CD4-positive, alpha-beta T cell treated with Interleukin-4 for 4 hours (primary cell): ENCODE data around the gene SPDYE16.
"Not testable (repeated sequence)": the region's sequence is repeated elsewhere in the genome, so short reads cannot be mapped to it uniquely, and the experiment has no call there.

Experiments
- DNase-seq: peaks from one replicate; pipeline ENCODE4 v3.0.0-alpha.2; 2020

Gene SPDYE16

GRCh38 chr7:76543197-76543596 is at the start of gene SPDYE16:
Gene SPDYE16, minus strand, starts transcription at chr7:76543297. Its CDS starts 1,838 bp downstream, at chr7:76541459.
- not testable (repeated sequence) for DNase-seq

- DNase-seq = not testable (repeated sequence)
Measured at GRCh38 chr7:76592694-76593093, 49.6 kb upstream of the SPDYE16 start.

- DNase-seq = not testable (repeated sequence)
Measured at GRCh38 chr7:76591602-76592304, 48.7 kb upstream of the SPDYE16 start.

- DNase-seq = not testable (repeated sequence)
Measured at GRCh38 chr7:76591033-76591432, 47.9 kb upstream of the SPDYE16 start.

- not testable (repeated sequence) for DNase-seq
Measured at GRCh38 chr7:76588586-76588985, 45.5 kb upstream of the SPDYE16 start.

- DNase-seq = not testable (repeated sequence)
Measured at GRCh38 chr7:76586585-76587315, 43.7 kb upstream of the SPDYE16 start.

GRCh38 chr7:76583636-76584281 is 40.7 kb upstream of the SPDYE16 start:
- DNase-seq = not testable (repeated sequence)

GRCh38 chr7:76582848-76583631 is 39.9 kb upstream of the SPDYE16 start:
- peak; percentile 8 for DNase-seq

- DNase-seq = not testable (repeated sequence)
Measured at GRCh38 chr7:76575919-76576655, 33.0 kb upstream of the SPDYE16 start.

- not testable (repeated sequence) for DNase-seq
Measured at GRCh38 chr7:76575431-76575830, 32.3 kb upstream of the SPDYE16 start.

- DNase-seq = not testable (repeated sequence)
Measured at GRCh38 chr7:76572296-76572695, 29.2 kb upstream of the SPDYE16 start.

- not testable (repeated sequence) for DNase-seq
Measured at GRCh38 chr7:76570324-76570775, 27.3 kb upstream of the SPDYE16 start.

GRCh38 chr7:76568742-76569141 is 25.6 kb upstream of the SPDYE16 start:
- not testable (repeated sequence) for DNase-seq

- DNase-seq = not testable (repeated sequence)
Measured at GRCh38 chr7:76567753-76568152, 24.7 kb upstream of the SPDYE16 start.

GRCh38 chr7:76567311-76567710 is 24.2 kb upstream of the SPDYE16 start:
- DNase-seq = not testable (repeated sequence)

GRCh38 chr7:76565001-76565400 is 21.9 kb upstream of the SPDYE16 start:
- DNase-seq = not testable (repeated sequence)

- not testable (repeated sequence) for DNase-seq
Measured at GRCh38 chr7:76561342-76561741, 18.2 kb upstream of the SPDYE16 start.

GRCh38 chr7:76560157-76560556 is 17.1 kb upstream of the SPDYE16 start:
- not testable (repeated sequence) for DNase-seq

- not testable (repeated sequence) for DNase-seq
Measured at GRCh38 chr7:76559685-76560084, 16.6 kb upstream of the SPDYE16 start.

GRCh38 chr7:76551992-76552391 is 8.9 kb upstream of the SPDYE16 start:
- not testable (repeated sequence) for DNase-seq

- DNase-seq = not testable (repeated sequence)
Measured at GRCh38 chr7:76549855-76550248, 6.8 kb upstream of the SPDYE16 start.
